ENCODE measurements around the gene PCDHGB7. TPM values are rescaled to one million over a fixed set of nuclear protein-coding genes. Genes with fewer than 3 reads are reported as not detected.

The PCDHGB7 gene
- total RNA-seq, 1 donor from 2014 or later, result 21.1 TPM

DNA sequence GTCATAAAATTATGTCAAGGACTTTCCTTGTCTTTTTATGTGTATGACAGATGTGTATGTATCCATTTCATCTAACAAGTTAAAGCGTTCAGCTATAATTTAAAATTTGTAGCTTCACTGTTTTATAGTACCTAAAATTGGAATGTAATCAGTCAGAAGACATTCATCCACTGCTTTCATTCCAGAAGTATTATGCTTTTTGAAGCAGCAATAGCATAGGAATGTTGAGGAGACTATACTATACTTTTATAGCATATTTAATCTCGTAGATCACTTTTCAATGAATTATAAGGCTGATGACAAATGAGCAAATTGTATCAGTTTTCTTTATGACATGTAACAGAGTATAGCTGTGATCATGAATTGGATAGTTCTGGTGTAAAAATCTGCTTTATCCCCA is 19.7 kb downstream of the PCDHGB7 start:
- Histone ChIP-seq H3K9ac (no peak overlapping the region), H3K9me3 (ENCODE audit: low read depth) (no peaks in the 10 kb centered on the region), H3F3A (ENCODE audit: low read depth) (no peaks in the 10 kb centered on the region), H3K27ac (no peak overlapping the region), H3K4me3 (no peak overlapping the region), H3K27me3 (no peaks in the 10 kb centered on the region), H3K79me2 (ENCODE audit: low read depth) (no peaks in the 10 kb centered on the region), H3K36me3 (no peaks in the 10 kb centered on the region), H3K4me2 (no peak overlapping the region), H2AFZ (replicated peaks) (no peak overlapping the region), H3K4me1 (no peaks in the 10 kb centered on the region), H4K20me1 (ENCODE audit: low read depth) (no peaks in the 10 kb centered on the region)
- TF ChIP-seq EZH2 (IDR thresholded peaks at IDR 0.05) (no peak), CTCF (IDR thresholded peaks at IDR 0.05) (no peak), EZH2phosphoT487 (IDR thresholded peaks at IDR 0.05) (no peak)
- DNase-seq (ENCODE audit: low spot score), result no peak
- Mint-ChIP-seq H3K4me3 (no peak overlapping the region), H3K4me1 (no peaks in the 10 kb centered on the region), H3K27ac (no peak overlapping the region), H3K9me3 (peaks cover 74% of the 10 kb centered on the region), H3K27me3 (ENCODE audit: insufficient read depth, low read depth) (peaks cover 9% of the 10 kb centered on the region), H3K36me3 (peaks cover 55% of the 10 kb centered on the region)

DNA sequence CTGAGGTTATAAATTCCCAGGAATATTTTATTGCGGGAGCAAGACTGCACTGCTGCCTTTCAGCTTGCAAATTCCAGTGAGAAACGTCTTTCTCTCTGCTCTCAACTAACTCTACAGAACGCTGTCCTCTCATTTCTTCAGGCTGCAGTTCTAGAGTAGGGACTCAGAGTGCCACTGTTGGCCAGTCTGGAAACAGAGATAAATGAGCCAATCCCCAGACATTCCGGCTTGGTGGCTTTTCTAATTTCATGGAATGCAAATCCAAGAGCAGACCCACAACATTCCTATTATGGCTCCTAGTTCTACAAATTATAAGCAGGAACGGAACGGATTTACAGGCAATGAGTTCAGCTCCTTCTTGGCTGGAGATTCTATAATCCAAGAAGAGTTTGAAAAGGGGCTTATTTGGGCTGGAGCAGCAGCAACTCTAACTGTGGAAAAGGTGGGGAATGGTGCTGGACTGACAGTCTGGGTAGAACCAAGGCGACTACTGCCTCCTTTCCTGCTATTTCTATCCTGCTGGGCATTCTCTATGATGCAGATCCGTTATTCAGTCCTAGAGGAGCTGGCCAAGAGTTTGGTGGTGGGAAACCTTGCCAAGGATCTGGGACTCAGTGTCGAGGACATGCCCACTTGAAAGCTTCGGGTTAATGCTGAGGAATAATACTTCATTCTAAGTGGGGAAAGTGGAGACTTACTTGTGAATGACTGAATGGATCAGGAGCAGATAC is 22.1 kb downstream of the PCDHGB7 start:
- Histone ChIP-seq H3K79me2 (ENCODE audit: low read depth) (no peaks in the 10 kb centered on the region), H3K27me3 (no peaks in the 10 kb centered on the region), H3K27ac (no peak overlapping the region), H4K20me1 (ENCODE audit: low read depth) (no peaks in the 10 kb centered on the region), H3K9me3 (ENCODE audit: low read depth) (no peaks in the 10 kb centered on the region), H3F3A (ENCODE audit: low read depth) (no peaks in the 10 kb centered on the region), H3K9ac (no peak overlapping the region), H2AFZ (replicated peaks) (no peak overlapping the region), H3K4me3 (no peak overlapping the region), H3K4me2 (no peak overlapping the region), H3K36me3 (no peaks in the 10 kb centered on the region), H3K4me1 (no peaks in the 10 kb centered on the region)
- Mint-ChIP-seq H3K36me3 (peaks cover 50% of the 10 kb centered on the region), H3K9me3 (peaks cover 74% of the 10 kb centered on the region), H3K4me1 (no peaks in the 10 kb centered on the region), H3K4me3 (no peak overlapping the region), H3K27ac (no peak overlapping the region), H3K27me3 (ENCODE audit: insufficient read depth, low read depth) (peaks cover 2% of the 10 kb centered on the region)
- no peak for DNase-seq (ENCODE audit: low spot score)
- TF ChIP-seq CTCF (IDR thresholded peaks at IDR 0.05) (no peak), EZH2 (IDR thresholded peaks at IDR 0.05) (no peak), EZH2phosphoT487 (IDR thresholded peaks at IDR 0.05) (no peak)

GRCh38 chr5:141440341-141440740 is 22.9 kb downstream of the PCDHGB7 start:
- Mint-ChIP-seq H3K4me3 (no peak overlapping the region), H3K9me3 (peaks cover 74% of the 10 kb centered on the region), H3K4me1 (no peaks in the 10 kb centered on the region), H3K27me3 (ENCODE audit: insufficient read depth, low read depth) (peaks cover 2% of the 10 kb centered on the region), H3K27ac (no peak overlapping the region), H3K36me3 (peaks cover 50% of the 10 kb centered on the region)
- Histone ChIP-seq H3K4me2 (no peak overlapping the region), H3K27ac (no peak overlapping the region), H3K4me3 (no peak overlapping the region), H3K79me2 (ENCODE audit: low read depth) (no peaks in the 10 kb centered on the region), H3K4me1 (no peaks in the 10 kb centered on the region), H3K9ac (no peak overlapping the region), H3F3A (ENCODE audit: low read depth) (no peaks in the 10 kb centered on the region), H2AFZ (replicated peaks) (no peak overlapping the region), H4K20me1 (ENCODE audit: low read depth) (no peaks in the 10 kb centered on the region), H3K9me3 (ENCODE audit: low read depth) (no peaks in the 10 kb centered on the region), H3K27me3 (no peaks in the 10 kb centered on the region), H3K36me3 (no peaks in the 10 kb centered on the region)
- DNase-seq (ENCODE audit: low spot score), result no peak
- TF ChIP-seq CTCF (IDR thresholded peaks at IDR 0.05), result no peak
- no peak for TF ChIP-seq EZH2 (IDR thresholded peaks at IDR 0.05)
- TF ChIP-seq EZH2phosphoT487 (IDR thresholded peaks at IDR 0.05), result no peak

Measured in neural progenitor cell (in vitro differentiated cells).